Panc1 (cell line): Measurements from ENCODE around the gene PPT2.

Experiments used
- POLR2AphosphoS5 ChIP-seq: IDR thresholded peaks from 2 replicates; pipeline ENCODE4 v1.6.1; 2012; ENCODE audit warnings: mild to moderate bottlenecking, low read depth, low read length, moderate library complexity
- TF ChIP-seq, protein P1 (sequence below): fragments of 450-650 bp; IDR thresholded peaks from 2 replicates; pipeline ENCODE4 v1.5.1; 2017; ENCODE audit warnings: mild to moderate bottlenecking

DNA sequence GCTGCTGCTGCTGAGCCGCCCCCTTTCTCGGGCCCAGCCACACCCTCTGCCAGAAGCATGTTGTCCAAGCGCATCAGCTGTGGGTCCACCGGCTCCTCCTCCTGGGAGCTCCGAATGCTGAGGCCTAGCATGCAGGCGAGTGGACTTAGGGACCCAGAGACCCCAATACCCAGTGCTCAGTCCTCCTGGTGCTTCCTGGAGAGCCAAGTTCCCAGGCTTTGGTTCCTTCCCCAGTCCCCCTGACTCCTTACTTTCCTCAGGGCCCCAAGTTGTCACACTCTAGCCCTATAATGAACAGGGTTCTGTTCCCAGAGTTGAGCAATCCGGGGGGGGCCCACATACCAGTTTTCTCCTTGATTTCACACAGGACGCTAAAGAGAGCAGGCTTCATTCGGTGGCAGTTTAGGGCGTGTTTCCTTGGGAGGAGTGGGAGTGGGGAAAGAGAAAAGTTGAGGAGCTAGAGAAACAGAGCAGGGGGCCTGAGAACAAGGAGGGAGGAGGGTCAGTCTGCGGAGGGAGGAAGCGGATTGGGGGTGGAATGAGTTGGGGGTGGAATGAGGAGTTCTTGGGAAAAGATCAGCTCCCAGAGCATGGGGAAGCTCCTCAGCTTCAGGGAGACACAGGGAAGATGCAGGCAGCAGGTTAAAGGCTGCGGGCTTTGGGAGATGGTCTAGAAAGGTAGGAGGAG lies 34.6 kb downstream of the PPT2 start:
- no peak for TF ChIP-seq POLR2AphosphoS5
- TF ChIP-seq, protein P1, sequence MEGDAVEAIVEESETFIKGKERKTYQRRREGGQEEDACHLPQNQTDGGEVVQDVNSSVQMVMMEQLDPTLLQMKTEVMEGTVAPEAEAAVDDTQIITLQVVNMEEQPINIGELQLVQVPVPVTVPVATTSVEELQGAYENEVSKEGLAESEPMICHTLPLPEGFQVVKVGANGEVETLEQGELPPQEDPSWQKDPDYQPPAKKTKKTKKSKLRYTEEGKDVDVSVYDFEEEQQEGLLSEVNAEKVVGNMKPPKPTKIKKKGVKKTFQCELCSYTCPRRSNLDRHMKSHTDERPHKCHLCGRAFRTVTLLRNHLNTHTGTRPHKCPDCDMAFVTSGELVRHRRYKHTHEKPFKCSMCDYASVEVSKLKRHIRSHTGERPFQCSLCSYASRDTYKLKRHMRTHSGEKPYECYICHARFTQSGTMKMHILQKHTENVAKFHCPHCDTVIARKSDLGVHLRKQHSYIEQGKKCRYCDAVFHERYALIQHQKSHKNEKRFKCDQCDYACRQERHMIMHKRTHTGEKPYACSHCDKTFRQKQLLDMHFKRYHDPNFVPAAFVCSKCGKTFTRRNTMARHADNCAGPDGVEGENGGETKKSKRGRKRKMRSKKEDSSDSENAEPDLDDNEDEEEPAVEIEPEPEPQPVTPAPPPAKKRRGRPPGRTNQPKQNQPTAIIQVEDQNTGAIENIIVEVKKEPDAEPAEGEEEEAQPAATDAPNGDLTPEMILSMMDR: no peak
